HepG2 (cell line): ENCODE measurements around the gene PTPRQ. TPM values are rescaled to one million over a fixed set of nuclear protein-coding genes. Genes with fewer than 3 reads are reported as not detected.

Source experiments
- ATAC-seq: fragments of 200-7000 bp; cut with Tn5 transposase; 3 replicates; pipeline ENCODE4 v1.9.1; 2020; ENCODE audit warnings: mild to moderate bottlenecking, moderate library complexity
- BruUV-seq: library from RNA; stranded (reverse); fragments of 400-500 nt; replicated peaks from 2 replicates; lab custom pipeline; 2021; lab: Mats Ljungman, UMichigan
- CTCF ChIA-PET: fragments of 300-600 bp; formaldehyde crosslinking; extraction: SDS; loops from one replicate; lab custom pipeline; 2021; ENCODE audit warnings: low total read pairs, inconsistent platforms, low intra/inter-chr PET ratio; lab: Yijun Ruan, JAX
- POLR2A ChIA-PET: fragments of 350-600 bp; sonication (Branson Sonifier 250); formaldehyde crosslinking; loops from one replicate; lab custom pipeline; 2020; ENCODE audit warnings: antibody characterized with exemption, inconsistent platforms; lab: Yijun Ruan, JAX
- DNase-seq: peaks from one replicate; pipeline ENCODE4 v3.0.0-alpha.2; 2015; ENCODE audit warnings: low spot score
- FAIRE-seq: peaks from 3 replicates; lab custom pipeline; 2011; peaks lifted over from hg19 to GRCh38; lab: Jason Lieb, UNC
- H2AFZ ChIP-seq: one replicate; pipeline ENCODE4 v1.6.1; 2011; ENCODE audit warnings: low read length, inconsistent platforms
- H3K27ac ChIP-seq: fragments of 300-600 bp; 3 replicates; pipeline ENCODE4 v1.8.0; 2011; ENCODE audit warnings: mixed run types, mild to moderate bottlenecking, mixed read lengths, low read length, inconsistent platforms; ENCODE audit not compliant: insufficient read depth; ENCODE audit errors: extremely low read length
- H3K27me3 ChIP-seq, 2 experiments: fragments of 200-600 bp in 1 of 2; 2 replicates in 1 of 2; 3 replicates in 1 of 2; pipeline versions ENCODE4 v1.6.0 to v1.8.0; 2011; ENCODE audit warnings: low read length in 2 of 2, mild to moderate bottlenecking in 2 of 2, moderate library complexity in 2 of 2, inconsistent platforms in 1 of 2; ENCODE audit not compliant: insufficient read depth in 2 of 2, control insufficient read depth in 1 of 2
- H3K36me3 ChIP-seq, 2 experiments: fragments of 200-600 bp in 1 of 2; replicated peaks in 1 of 2; 2 replicates in 1 of 2; 3 replicates in 1 of 2; pipeline versions ENCODE4 v1.5.1 to v1.8.0; 2011; ENCODE audit warnings: low read length in 2 of 2, inconsistent platforms in 1 of 2; ENCODE audit not compliant: insufficient read depth in 2 of 2, control insufficient read depth in 1 of 2
- H3K4me1 ChIP-seq: 2 replicates; pipeline ENCODE4 v1.5.1; 2012; ENCODE audit warnings: low read length, inconsistent platforms; ENCODE audit not compliant: insufficient read depth
- H3K4me2 ChIP-seq: 2 replicates; pipeline ENCODE4 v1.6.0; 2011; ENCODE audit warnings: low read depth, low read length, inconsistent platforms
- H3K4me3 ChIP-seq, 3 experiments: fragments of 200-600 bp in 1 of 3; sonication (generic), shearing (Covaris generic) in 1 of 3; replicated peaks in 1 of 3; 2 replicates each; pipeline ENCODE4 v1.5.1; 2011 to 2016; ENCODE audit warnings: low read length in 3 of 3, inconsistent platforms in 2 of 3, low read depth in 2 of 3, mild to moderate bottlenecking in 2 of 3, control low read depth in 1 of 3, mixed read lengths in 1 of 3; ENCODE audit not compliant: insufficient read depth in 1 of 3
- H3K79me2 ChIP-seq: one replicate; pipeline ENCODE4 v1.6.1; 2011; ENCODE audit warnings: low read length, inconsistent platforms; ENCODE audit not compliant: insufficient read depth
- H3K9ac ChIP-seq: 2 replicates; pipeline ENCODE4 v1.6.0; 2011; ENCODE audit warnings: mild to moderate bottlenecking, low read depth, low read length, inconsistent platforms; ENCODE audit not compliant: insufficient read depth
- H3K9me3 ChIP-seq: 2 replicates; pipeline ENCODE4 v1.5.1; 2012; ENCODE audit warnings: mild to moderate bottlenecking, low read length
- H4K20me1 ChIP-seq: 2 replicates; pipeline ENCODE4 v1.6.0; 2011; ENCODE audit warnings: inconsistent platforms, mild to moderate bottlenecking, low read length, moderate library complexity; ENCODE audit not compliant: insufficient read depth
- XRCC5 ChIP-seq: fragments of 200-400 bp; formaldehyde crosslinking; optimal IDR thresholded peaks from 2 replicates; pipeline ENCODE3; 2017; ENCODE audit warnings: mild to moderate bottlenecking, low read length
- ZMYM3 ChIP-seq: sonication (generic); formaldehyde crosslinking; IDR thresholded peaks from 2 replicates; pipeline ENCODE4 v1.5.1; 2020; ENCODE audit warnings: mild to moderate bottlenecking, missing genetic modification reagents
- ZNF552 ChIP-seq: sonication (generic); formaldehyde crosslinking; IDR thresholded peaks from 2 replicates; pipeline ENCODE4 v1.9.0; 2022; ENCODE audit warnings: missing genetic modification reagents, mild to moderate bottlenecking, borderline replicate concordance
- WGBS: methylation state at CpG from one replicate; pipeline ENCODE4 v1.1.6; 2017; ENCODE audit warnings: low lambda C conversion rate; 5-methylcytosine and 5-hydroxymethylcytosine counted together
- in situ Hi-C: cut with HindIII; loops from 2 replicates; pipeline ENCODE4 v1.10.0; 2017; ENCODE audit warnings: low pct_unique_long_range_greater_than_20kb; ENCODE audit not compliant: extremely low pct_ligation_motif_present
- intact Hi-C: fragments of 100-400 bp; cut with micrococcal nuclease; formaldehyde crosslinking; loops from one replicate; pipeline ENCODE4 v1.10.0; 2022; ENCODE audit not compliant: unreplicated experiment
- polyA plus RNA-seq, 8 experiments: library from polyadenylated mRNA; depleted of rRNA in 3 of 8; stranded (reverse) in 7 of 8; unstranded in 1 of 8; fragments of >200 nt; fragmentation: Illumina TruSeq in 4 of 8; extraction: Trizol in 4 of 8; gene quantifications; 2 replicates each; pipeline versions ENCODE4 v1.2.1 to v1.2.3, GENCODE V29; 2011 to 2016; ENCODE audit warnings: low read depth in 4 of 8, missing spikeins in 1 of 8, mixed read lengths in 1 of 8; ENCODE audit not compliant: insufficient read depth in 1 of 8
- total RNA-seq, 5 experiments: library from RNA; depleted of rRNA; stranded (reverse); fragments of >200 nt; fragmentation: Illumina TruSeq; extraction: Trizol; gene quantifications; 2 replicates each; pipeline ENCODE4 v1.2.3, GENCODE V29; 2016; ENCODE audit warnings: low read depth in 1 of 5

The PTPRQ gene
- total and polyA plus RNA-seq, 2 of the 13 experiments (the other 11 are each of a cell fraction or from before 2014, with no cell fraction given), result not detected

DNA sequence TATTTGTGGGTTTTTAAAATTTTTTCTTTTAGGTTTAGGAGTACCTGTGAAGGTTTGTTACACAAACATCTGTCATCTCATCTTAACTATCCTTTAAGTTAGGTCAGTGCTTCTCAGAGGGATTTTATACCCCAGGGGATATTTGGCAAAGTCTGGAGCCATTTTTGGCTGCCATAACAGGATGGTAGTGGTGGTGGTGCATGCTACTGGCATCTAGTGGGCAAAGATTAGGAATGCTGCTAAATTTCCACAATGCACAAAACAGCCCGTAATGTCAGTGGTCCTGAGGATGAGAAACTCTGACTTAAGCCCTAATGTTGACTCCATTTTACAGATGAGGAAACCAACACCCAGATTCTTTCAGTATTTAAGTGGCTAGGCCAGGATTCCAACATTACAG, 178.2 kb downstream of the PTPRQ start:
- H3K9me3 ChIP-seq, result no peaks in the 10 kb centered on the region
- no peaks in the 10 kb centered on the region for H3K4me1 ChIP-seq
- no peak for FAIRE-seq
- 18% methylated on average over 1 of the region's 1 CpG for WGBS
- no peak overlapping the region for H3K4me2 ChIP-seq
- no peak for DNase-seq
- no peak overlapping the region for H3K4me3 ChIP-seq
- H4K20me1 ChIP-seq, result no peaks in the 10 kb centered on the region
- H3K79me2 ChIP-seq, result no peaks in the 10 kb centered on the region
- no peak for ATAC-seq
- no peak overlapping the region for H3K27ac ChIP-seq
- TF ChIP-seq XRCC5, result no peak
- no TSS peak for BruUV-seq
- in situ Hi-C loops (no loop called here), intact Hi-C loops (no loop called here)
- no peak overlapping the region for H2AFZ ChIP-seq
- CTCF ChIA-PET, result no interaction called here
- no peaks in the 10 kb centered on the region for H3K27me3 ChIP-seq
- H3K9ac ChIP-seq, result no peak overlapping the region
- no peaks in the 10 kb centered on the region for H3K36me3 ChIP-seq
- POLR2A ChIA-PET, result no interaction called here

DNA sequence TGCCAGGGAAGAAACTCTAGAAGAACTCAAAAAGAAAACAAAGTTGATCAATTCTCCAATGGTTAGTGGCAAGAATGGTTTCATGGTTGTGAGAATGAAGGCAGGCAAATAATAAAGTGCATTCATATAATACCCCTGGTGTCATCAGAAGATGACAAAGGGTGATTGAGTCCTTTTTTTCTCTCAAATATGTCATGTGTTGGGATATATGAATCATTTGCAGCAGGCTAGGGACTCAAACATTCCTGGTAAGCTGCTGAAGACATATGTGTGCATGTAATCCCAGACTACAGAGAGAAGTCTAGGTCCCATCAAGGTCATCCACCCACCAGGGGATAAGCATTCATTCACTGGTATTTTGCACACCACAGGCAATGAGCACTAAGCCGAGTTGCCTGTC, 181.0 kb downstream of the PTPRQ start:
- no peak overlapping the region for H3K4me2 ChIP-seq
- TF ChIP-seq ZNF552 (CRISPR knock-in tag), result no peak
- TF ChIP-seq ZMYM3 (CRISPR knock-in tag), result no peak
- no peak overlapping the region for H3K27ac ChIP-seq
- intact Hi-C loops (no loop called here), in situ Hi-C loops (no loop called here)
- no peak overlapping the region for H3K9ac ChIP-seq
- H3K27me3 ChIP-seq, result no peaks in the 10 kb centered on the region
- CTCF ChIA-PET, result no interaction called here
- no peaks in the 10 kb centered on the region for H3K36me3 ChIP-seq
- H3K4me3 ChIP-seq, result no peak overlapping the region
- WGBS, result 8% methylated on average over 1 of the region's 1 CpG
- POLR2A ChIA-PET, result no interaction called here
- H3K79me2 ChIP-seq, result no peaks in the 10 kb centered on the region
- H3K9me3 ChIP-seq, result no peaks in the 10 kb centered on the region
- H2AFZ ChIP-seq, result no peak overlapping the region
- no peak for DNase-seq
- no peak for FAIRE-seq
- no peaks in the 10 kb centered on the region for H3K4me1 ChIP-seq
- no peaks in the 10 kb centered on the region for H4K20me1 ChIP-seq
- no peak for ATAC-seq
- BruUV-seq, result no TSS peak
